ENCODE results near the gene PALD1.
"Not testable (repeated sequence)": the region's sequence is repeated elsewhere in the genome, so short reads cannot be mapped to it uniquely, and the experiment has no call there.

PALD1 gene

GRCh38 chr10:70604106-70604505 lies 125.5 kb downstream of the PALD1 start:
- no peak for DNase-seq (ENCODE audit: low read depth in 2 of 2)

- DNase-seq (ENCODE audit: low read depth in 2 of 2), result no peak
Observed at GRCh38 chr10:70605161-70605560, 126.6 kb downstream of the PALD1 start.

- no peak for DNase-seq (ENCODE audit: low read depth in 2 of 2)
Observed at GRCh38 chr10:70607936-70608335, 129.4 kb downstream of the PALD1 start.

GRCh38 chr10:70613941-70614340 lies 135.4 kb downstream of the PALD1 start:
- no peak for DNase-seq (ENCODE audit: low read depth in 2 of 2)

- DNase-seq (ENCODE audit: low read depth in 2 of 2), result not testable (repeated sequence)
Observed at GRCh38 chr10:70614364-70614763, 135.8 kb downstream of the PALD1 start.

- DNase-seq (ENCODE audit: low read depth in 2 of 2), result no peak
Observed at GRCh38 chr10:70615211-70615610, 136.6 kb downstream of the PALD1 start.

GRCh38 chr10:70615784-70616522 lies 137.4 kb downstream of the PALD1 start:
- DNase-seq (ENCODE audit: low read depth in 2 of 2), result no peak

GRCh38 chr10:70616761-70617160 lies 138.2 kb downstream of the PALD1 start:
- no peak for DNase-seq (ENCODE audit: low read depth in 2 of 2)

Data from activated CD8-positive, alpha-beta memory T cell treated with anti-CD3 and anti-CD28 coated beads for 4 hours (primary cell).